DND-41 (cell line): Measurements from ENCODE around the gene IGFBP6.

Source experiments
- ATAC-seq: fragments of 200-7000 bp; cut with Tn5 transposase; 3 replicates; pipeline ENCODE4 v1.9.1; 2021; ENCODE audit warnings: low read depth; ENCODE audit not compliant: insufficient read depth
- DNase-seq: peaks from one replicate; pipeline ENCODE4 v3.0.0-alpha.2; 2020
- H2AFZ ChIP-seq: 2 replicates; pipeline ENCODE4 v1.6.0; 2012; ENCODE audit warnings: low read depth, low read length
- H3K27ac ChIP-seq: 2 replicates; pipeline ENCODE4 v1.5.1; 2012; ENCODE audit warnings: low read length, inconsistent platforms
- H3K27me3 ChIP-seq: fragments of 200-600 bp; sonication (generic); 2 replicates; pipeline ENCODE4 v1.6.0; 2012; ENCODE audit warnings: low read length, mild to moderate bottlenecking, inconsistent platforms; ENCODE audit not compliant: insufficient read depth, poor library complexity
- H3K36me3 ChIP-seq: 2 replicates; pipeline ENCODE4 v1.5.1; 2012; ENCODE audit warnings: low read length, inconsistent platforms; ENCODE audit not compliant: insufficient read depth
- H3K4me1 ChIP-seq: 2 replicates; pipeline ENCODE4 v1.5.1; 2012; ENCODE audit warnings: mild to moderate bottlenecking, low read length; ENCODE audit not compliant: insufficient read depth
- H3K4me2 ChIP-seq: 2 replicates; pipeline ENCODE4 v1.6.0; 2012; ENCODE audit warnings: mild to moderate bottlenecking, moderate library complexity, low read length, inconsistent platforms; ENCODE audit not compliant: insufficient read depth
- H3K4me3 ChIP-seq, 2 experiments: fragments of 200-600 bp in 1 of 2; shearing (Covaris generic) in 1 of 2; 2 replicates each; pipeline ENCODE4 v1.5.1; 2012 to 2016; ENCODE audit warnings: inconsistent platforms in 2 of 2, low read length in 2 of 2, mild to moderate bottlenecking in 2 of 2, low read depth in 1 of 2, moderate library complexity in 1 of 2
- H3K79me2 ChIP-seq: 2 replicates; pipeline ENCODE4 v1.6.0; 2012; ENCODE audit warnings: low read length, inconsistent platforms; ENCODE audit not compliant: insufficient read depth
- H3K9ac ChIP-seq: 2 replicates; pipeline ENCODE4 v1.6.0; 2012; ENCODE audit warnings: low read depth, mild to moderate bottlenecking, inconsistent platforms, low read length, moderate library complexity
- H3K9me3 ChIP-seq: 2 replicates; pipeline ENCODE4 v1.5.1; 2012; ENCODE audit warnings: low read length, moderate library complexity, mild to moderate bottlenecking, inconsistent platforms; ENCODE audit not compliant: insufficient read depth, severe bottlenecking
- H4K20me1 ChIP-seq: 2 replicates; pipeline ENCODE4 v1.6.0; 2012; ENCODE audit warnings: low read length; ENCODE audit not compliant: insufficient read depth
- EZH2 ChIP-seq: IDR thresholded peaks from 3 replicates; pipeline ENCODE4 v1.6.1; 2012; ENCODE audit warnings: borderline replicate concordance, low read depth, mild to moderate bottlenecking, moderate library complexity, low read length, inconsistent platforms; ENCODE audit not compliant: severe bottlenecking
- TF ChIP-seq, protein P1 (sequence below): IDR thresholded peaks from 2 replicates; pipeline ENCODE4 v1.5.1; 2012; ENCODE audit warnings: borderline replicate concordance, low read length, moderate library complexity, mild to moderate bottlenecking; ENCODE audit not compliant: poor library complexity, severe bottlenecking; ENCODE audit errors: extremely low read depth

The IGFBP6 gene

DNA sequence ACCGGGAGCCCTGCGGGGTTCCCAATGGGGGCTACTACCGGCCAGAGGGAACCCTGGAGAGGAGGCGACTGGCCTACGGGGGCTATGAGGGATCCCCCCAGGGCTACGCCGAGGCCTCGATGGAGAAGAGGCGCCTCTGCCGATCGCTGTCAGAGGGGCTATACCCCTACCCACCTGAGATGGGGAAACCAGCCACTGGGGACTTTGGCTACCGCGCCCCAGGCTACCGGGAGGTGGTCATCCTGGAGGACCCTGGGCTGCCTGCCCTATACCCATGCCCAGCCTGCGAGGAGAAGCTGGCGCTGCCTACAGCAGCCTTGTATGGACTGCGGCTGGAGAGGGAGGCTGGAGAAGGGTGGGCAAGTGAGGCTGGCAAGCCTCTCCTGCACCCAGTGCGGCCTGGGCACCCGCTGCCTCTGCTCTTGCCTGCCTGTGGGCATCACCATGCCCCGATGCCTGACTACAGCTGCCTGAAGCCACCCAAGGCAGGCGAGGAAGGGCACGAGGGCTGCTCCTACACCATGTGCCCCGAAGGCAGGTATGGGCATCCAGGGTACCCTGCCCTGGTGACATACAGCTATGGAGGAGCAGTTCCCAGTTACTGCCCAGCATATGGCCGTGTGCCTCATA, 37.9 kb upstream of the IGFBP6 start:
- no peak overlapping the region for H3K4me3 ChIP-seq
- no peaks in the 10 kb centered on the region for H3K4me1 ChIP-seq
- H3K9me3 ChIP-seq = no peaks in the 10 kb centered on the region
- no peak overlapping the region for H2AFZ ChIP-seq
- H4K20me1 ChIP-seq = no peaks in the 10 kb centered on the region
- no peak overlapping the region for H3K9ac ChIP-seq
- peaks cover 3% of the 10 kb centered on the region for H3K36me3 ChIP-seq
- ATAC-seq = no peak
- no peak overlapping the region for H3K27ac ChIP-seq
- no peak for DNase-seq
- no peaks in the 10 kb centered on the region for H3K27me3 ChIP-seq
- no peak for TF ChIP-seq EZH2
- TF ChIP-seq, protein P1, sequence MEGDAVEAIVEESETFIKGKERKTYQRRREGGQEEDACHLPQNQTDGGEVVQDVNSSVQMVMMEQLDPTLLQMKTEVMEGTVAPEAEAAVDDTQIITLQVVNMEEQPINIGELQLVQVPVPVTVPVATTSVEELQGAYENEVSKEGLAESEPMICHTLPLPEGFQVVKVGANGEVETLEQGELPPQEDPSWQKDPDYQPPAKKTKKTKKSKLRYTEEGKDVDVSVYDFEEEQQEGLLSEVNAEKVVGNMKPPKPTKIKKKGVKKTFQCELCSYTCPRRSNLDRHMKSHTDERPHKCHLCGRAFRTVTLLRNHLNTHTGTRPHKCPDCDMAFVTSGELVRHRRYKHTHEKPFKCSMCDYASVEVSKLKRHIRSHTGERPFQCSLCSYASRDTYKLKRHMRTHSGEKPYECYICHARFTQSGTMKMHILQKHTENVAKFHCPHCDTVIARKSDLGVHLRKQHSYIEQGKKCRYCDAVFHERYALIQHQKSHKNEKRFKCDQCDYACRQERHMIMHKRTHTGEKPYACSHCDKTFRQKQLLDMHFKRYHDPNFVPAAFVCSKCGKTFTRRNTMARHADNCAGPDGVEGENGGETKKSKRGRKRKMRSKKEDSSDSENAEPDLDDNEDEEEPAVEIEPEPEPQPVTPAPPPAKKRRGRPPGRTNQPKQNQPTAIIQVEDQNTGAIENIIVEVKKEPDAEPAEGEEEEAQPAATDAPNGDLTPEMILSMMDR = no peak
- H3K4me2 ChIP-seq = no peak overlapping the region
- no peaks in the 10 kb centered on the region for H3K79me2 ChIP-seq

DNA sequence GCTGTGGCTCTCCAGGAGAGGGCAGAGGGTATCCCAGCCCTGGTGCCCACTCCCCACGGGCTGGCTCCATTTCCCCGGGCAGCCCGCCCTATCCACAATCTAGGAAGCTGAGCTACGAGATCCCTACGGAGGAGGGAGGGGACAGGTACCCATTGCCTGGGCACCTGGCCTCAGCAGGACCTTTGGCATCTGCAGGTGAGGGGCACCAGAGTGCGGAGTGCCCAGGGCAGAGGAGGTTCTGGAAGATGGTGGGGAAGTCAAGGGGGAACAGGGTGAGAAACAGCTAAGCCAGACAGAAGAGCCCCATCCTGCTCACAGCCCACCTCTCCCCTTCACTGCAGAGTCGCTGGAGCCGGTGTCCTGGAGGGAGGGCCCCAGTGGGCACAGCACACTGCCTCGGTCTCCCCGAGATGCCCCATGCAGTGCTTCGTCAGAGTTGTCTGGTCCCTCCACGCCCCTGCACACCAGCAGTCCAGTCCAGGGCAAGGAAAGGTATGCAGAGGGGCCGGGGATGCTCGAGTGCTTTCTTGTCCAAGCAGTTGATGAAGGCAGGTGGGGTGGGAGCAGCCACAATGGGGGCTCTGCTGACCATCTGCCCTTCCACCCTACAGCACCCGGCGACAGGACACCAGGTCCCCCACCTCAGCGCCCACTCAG, 37.3 kb upstream of the IGFBP6 start:
- TF ChIP-seq, protein P1 = no peak
- no peak for TF ChIP-seq EZH2
- Histone ChIP-seq H3K4me2 (no peak overlapping the region), H3K4me3 (no peak overlapping the region), H3K79me2 (no peaks in the 10 kb centered on the region), H2AFZ (no peak overlapping the region), H4K20me1 (no peaks in the 10 kb centered on the region), H3K27me3 (no peaks in the 10 kb centered on the region), H3K4me1 (no peaks in the 10 kb centered on the region), H3K27ac (no peak overlapping the region), H3K36me3 (peaks cover 8% of the 10 kb centered on the region), H3K9ac (no peak overlapping the region), H3K9me3 (no peaks in the 10 kb centered on the region)
- ATAC-seq = no peak
- no peak for DNase-seq

DNA sequence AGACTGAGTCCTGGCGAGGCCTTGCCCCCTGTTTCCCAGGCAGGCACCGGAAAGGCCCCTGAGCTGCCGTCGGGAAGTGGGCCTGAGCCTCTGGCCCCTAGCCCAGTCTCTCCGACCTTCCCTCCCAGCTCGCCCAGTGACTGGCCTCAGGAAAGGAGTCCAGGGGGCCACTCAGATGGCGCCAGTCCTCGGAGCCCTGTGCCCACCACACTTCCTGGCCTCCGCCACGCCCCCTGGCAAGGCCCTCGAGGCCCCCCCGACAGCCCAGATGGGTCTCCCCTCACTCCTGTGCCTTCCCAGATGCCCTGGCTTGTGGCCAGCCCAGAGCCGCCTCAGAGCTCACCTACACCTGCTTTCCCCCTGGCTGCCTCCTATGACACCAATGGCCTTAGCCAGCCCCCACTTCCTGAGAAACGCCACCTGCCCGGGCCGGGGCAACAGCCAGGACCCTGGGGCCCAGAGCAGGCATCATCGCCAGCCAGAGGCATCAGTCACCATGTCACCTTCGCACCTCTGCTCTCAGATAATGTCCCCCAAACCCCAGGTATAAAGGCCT, 36.7 kb upstream of the IGFBP6 start:
- Histone ChIP-seq H3K4me1 (no peaks in the 10 kb centered on the region), H3K9me3 (no peaks in the 10 kb centered on the region), H3K27ac (no peak overlapping the region), H3K79me2 (no peaks in the 10 kb centered on the region), H3K36me3 (peaks cover 14% of the 10 kb centered on the region), H4K20me1 (no peaks in the 10 kb centered on the region), H3K9ac (no peak overlapping the region), H3K4me3 (no peak overlapping the region), H3K4me2 (no peak overlapping the region), H2AFZ (no peak overlapping the region), H3K27me3 (no peaks in the 10 kb centered on the region)
- ATAC-seq (no peak), DNase-seq (no peak)
- TF ChIP-seq, protein P1 = no peak
- TF ChIP-seq EZH2 = no peak
